Sigmoid colon (tissue), 4 donors: ENCODE data around the gene P2RY8.

Source experiments
- EP300 ChIP-seq, 4 donors: sonication (generic); formaldehyde crosslinking; IDR thresholded peaks; one replicate each; pipeline ENCODE4 v1.6.1; 2017; ENCODE audit warnings: antibody characterized with exemption in 4 of 4
- POLR2A ChIP-seq, 2 donors: fragments of 450-650 bp; IDR thresholded peaks; one replicate each; pipeline ENCODE4 v1.6.1; 2016; ENCODE audit warnings: antibody characterized with exemption in 2 of 2, mild to moderate bottlenecking in 2 of 2, moderate library complexity in 2 of 2
- POLR2AphosphoS5 ChIP-seq, 4 donors: sonication (generic); formaldehyde crosslinking; IDR thresholded peaks; one replicate each; pipeline ENCODE4 v1.6.1; 2017; ENCODE audit warnings: antibody characterized with exemption in 4 of 4
- TF ChIP-seq, protein P1 (sequence below), 4 experiments: fragments of 450-650 bp in 3 of 4; fragments of 200-600 bp in 1 of 4; IDR thresholded peaks; one replicate each; pipeline ENCODE4 v1.5.1; 2016 to 2019; ENCODE audit warnings: antibody characterized with exemption in 4 of 4, mild to moderate bottlenecking in 3 of 4, moderate library complexity in 2 of 4

GRCh38 chrX:1475881-1476280 lies 61.1 kb downstream of the P2RY8 start:
- TF ChIP-seq, protein P1, sequence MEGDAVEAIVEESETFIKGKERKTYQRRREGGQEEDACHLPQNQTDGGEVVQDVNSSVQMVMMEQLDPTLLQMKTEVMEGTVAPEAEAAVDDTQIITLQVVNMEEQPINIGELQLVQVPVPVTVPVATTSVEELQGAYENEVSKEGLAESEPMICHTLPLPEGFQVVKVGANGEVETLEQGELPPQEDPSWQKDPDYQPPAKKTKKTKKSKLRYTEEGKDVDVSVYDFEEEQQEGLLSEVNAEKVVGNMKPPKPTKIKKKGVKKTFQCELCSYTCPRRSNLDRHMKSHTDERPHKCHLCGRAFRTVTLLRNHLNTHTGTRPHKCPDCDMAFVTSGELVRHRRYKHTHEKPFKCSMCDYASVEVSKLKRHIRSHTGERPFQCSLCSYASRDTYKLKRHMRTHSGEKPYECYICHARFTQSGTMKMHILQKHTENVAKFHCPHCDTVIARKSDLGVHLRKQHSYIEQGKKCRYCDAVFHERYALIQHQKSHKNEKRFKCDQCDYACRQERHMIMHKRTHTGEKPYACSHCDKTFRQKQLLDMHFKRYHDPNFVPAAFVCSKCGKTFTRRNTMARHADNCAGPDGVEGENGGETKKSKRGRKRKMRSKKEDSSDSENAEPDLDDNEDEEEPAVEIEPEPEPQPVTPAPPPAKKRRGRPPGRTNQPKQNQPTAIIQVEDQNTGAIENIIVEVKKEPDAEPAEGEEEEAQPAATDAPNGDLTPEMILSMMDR (IDR thresholded peaks at IDR 0.05): no peak
- TF ChIP-seq POLR2A (IDR thresholded peaks at IDR 0.05) (no peak), POLR2AphosphoS5 (IDR thresholded peaks at IDR 0.05) (no peak), EP300 (IDR thresholded peaks at IDR 0.05) (no peak)
